GM06990 (cell line): ENCODE data around the gene ALDH3B2.

ENCODE experiments used
- DNase-seq: peaks from one replicate; pipeline ENCODE4 v3.0.0-alpha.2; 2011; ENCODE audit not compliant: insufficient read length; ENCODE audit errors: extremely low read depth
- H3K27me3 ChIP-seq: replicated peaks from 2 replicates; pipeline ENCODE4 v1.6.0; 2011; ENCODE audit warnings: low read length; ENCODE audit not compliant: control insufficient read depth, insufficient read depth
- H3K36me3 ChIP-seq: 2 replicates; pipeline ENCODE4 v1.5.1; 2011; ENCODE audit warnings: low read length; ENCODE audit not compliant: control insufficient read depth, insufficient read depth
- H3K4me3 ChIP-seq: replicated peaks from 2 replicates; pipeline ENCODE4 v1.5.1; 2011; ENCODE audit warnings: low read depth, mild to moderate bottlenecking, control low read depth, low read length
- CTCF ChIP-seq: IDR thresholded peaks from 2 replicates; pipeline ENCODE4 v1.5.1; 2011; ENCODE audit warnings: low read length, control low read depth, mild to moderate bottlenecking, inconsistent platforms; ENCODE audit not compliant: insufficient read depth, poor library complexity, severe bottlenecking

The ALDH3B2 gene

GRCh38 chr11:67648796-67649613 is 25.4 kb downstream of the ALDH3B2 start:
- H3K4me3 ChIP-seq: no peak overlapping the region
- H3K36me3 ChIP-seq: no peaks in the 10 kb centered on the region
- peak; percentile 85 for DNase-seq
- TF ChIP-seq CTCF: peak; percentile 9
- no peaks in the 10 kb centered on the region for H3K27me3 ChIP-seq

- H3K4me3 ChIP-seq: no peak overlapping the region
- DNase-seq: peak; percentile 85
- H3K36me3 ChIP-seq: no peaks in the 10 kb centered on the region
- no peaks in the 10 kb centered on the region for H3K27me3 ChIP-seq
- peak; percentile 90 for TF ChIP-seq CTCF
Measured at GRCh38 chr11:67648140-67648795, 26.2 kb downstream of the ALDH3B2 start.

- DNase-seq: peak; percentile 45
- Histone ChIP-seq H3K4me3 (no peak overlapping the region), H3K27me3 (no peaks in the 10 kb centered on the region), H3K36me3 (no peaks in the 10 kb centered on the region)
- no peak for TF ChIP-seq CTCF
Measured at GRCh38 chr11:67647471-67647870, 27.0 kb downstream of the ALDH3B2 start.

GRCh38 chr11:67646535-67647336 is 27.7 kb downstream of the ALDH3B2 start:
- TF ChIP-seq CTCF: no peak
- H3K36me3 ChIP-seq: no peaks in the 10 kb centered on the region
- H3K4me3 ChIP-seq: no peak overlapping the region
- H3K27me3 ChIP-seq: no peaks in the 10 kb centered on the region
- DNase-seq: peak; percentile 93

GRCh38 chr11:67645521-67646461 is 28.6 kb downstream of the ALDH3B2 start:
- Histone ChIP-seq H3K27me3 (no peaks in the 10 kb centered on the region), H3K4me3 (no peak overlapping the region), H3K36me3 (no peaks in the 10 kb centered on the region)
- DNase-seq: peak; percentile 52
- TF ChIP-seq CTCF: peak; percentile 41
